Stomach (tissue), 9 donors: Measurements from ENCODE around the gene ANTXR2. TPM values are rescaled to one million over a fixed set of nuclear protein-coding genes. Genes with fewer than 3 reads are reported as not detected.

Experiments
- DNase-seq, 2 donors: peaks; one replicate each; pipeline versions ENCODE4 v3.0.0 to v3.0.0-alpha.2; 2013 to 2019
- H3K27ac ChIP-seq, 5 donors: fragments of 200-600 bp in 4 of 5; sonication (generic) in 4 of 5; one replicate each; pipeline ENCODE4 v1.5.1; 2013 to 2019; ENCODE audit warnings: mild to moderate bottlenecking in 1 of 5, moderate library complexity in 1 of 5
- H3K27me3 ChIP-seq, 3 donors: fragments of 200-600 bp; sonication (generic); one replicate each; pipeline ENCODE4 v1.5.1; 2017 to 2019; ENCODE audit warnings: mixed run types in 1 of 3
- H3K36me3 ChIP-seq, 4 donors: fragments of 200-600 bp; sonication (generic); 1 replicate in 3 of 4; 2 replicates in 1 of 4; pipeline ENCODE4 v1.5.1; 2016 to 2019
- H3K4me1 ChIP-seq, 4 donors: fragments of 200-600 bp; sonication (generic); one replicate each; pipeline ENCODE4 v1.5.1; 2016 to 2019
- H3K4me3 ChIP-seq, 4 donors: fragments of 200-600 bp; sonication (generic) in 3 of 4; one replicate each; pipeline ENCODE4 v1.5.1; 2016 to 2019; ENCODE audit warnings: mild to moderate bottlenecking in 1 of 4
- H3K9me3 ChIP-seq, 4 donors: fragments of 200-600 bp; sonication (generic); one replicate each; pipeline ENCODE4 v1.5.1; 2016 to 2019
- CTCF ChIP-seq, 7 experiments: fragments of 450-650 bp in 4 of 7; fragments of 200-600 bp in 3 of 7; sonication (generic) in 3 of 7; IDR thresholded peaks; one replicate each; pipeline ENCODE4 v1.5.1; 2016 to 2019; ENCODE audit warnings: antibody characterized with exemption in 7 of 7, control low read depth in 2 of 7, mild to moderate bottlenecking in 1 of 7
- EP300 ChIP-seq: sonication (generic); formaldehyde crosslinking; IDR thresholded peaks from one replicate; pipeline ENCODE4 v1.6.1; 2017; ENCODE audit warnings: antibody characterized with exemption
- POLR2A ChIP-seq, 4 donors: fragments of 450-650 bp; IDR thresholded peaks; one replicate each; pipeline ENCODE4 v1.6.1; 2016; ENCODE audit warnings: antibody characterized with exemption in 4 of 4, control low read depth in 2 of 4, mild to moderate bottlenecking in 1 of 4, moderate library complexity in 1 of 4
- POLR2AphosphoS5 ChIP-seq, 3 donors: sonication (generic); formaldehyde crosslinking; IDR thresholded peaks; one replicate each; pipeline ENCODE4 v1.6.1; 2016; ENCODE audit warnings: antibody characterized with exemption in 3 of 3
- whole genome bisulfite sequencing, 5 donors: extraction: QIAGEN DNeasy Blood & Tissue Kit in 3 of 5; methylation state at CpG; one replicate each; pipeline versions ENCODE4 v1.1.5 to v1.1.7; 2013 to 2018; 5-methylcytosine and 5-hydroxymethylcytosine counted together
- intact Hi-C: fragments of 100-400 bp; cut with DNase I; formaldehyde crosslinking; loops from one replicate; pipeline ENCODE4 v1.15.1; 2023; ENCODE audit warnings: low total_unique reads
- polyA plus RNA-seq, 3 donors: library from polyadenylated mRNA; stranded (reverse); fragments of 200-250 nt; gene quantifications; one replicate each; pipeline ENCODE4 v1.2.3, GENCODE V29; 2013
- total RNA-seq, 5 donors: library from RNA; depleted of rRNA; stranded (reverse); fragments of >200 nt; gene quantifications; one replicate each; pipeline versions ENCODE4 v1.1.0 to v1.2.3, GENCODE V29; 2014 to 2016
- donor health status: healthy with polysubstance abuse.
- donor health status: Bipolar disorder and iron deficiency.
- donor health status: healthy.

The ANTXR2 gene
- total and polyA plus RNA-seq, 8 donors: 8.3 to 116 (median 36.1) TPM

GRCh38 chr4:79862821-79863220 is 210.2 kb downstream of the ANTXR2 start:
- intact Hi-C loops: no loop called here
- no peak overlapping the region for H3K27ac ChIP-seq
- no peaks in the 10 kb centered on the region for H3K4me1 ChIP-seq
- no peaks in the 10 kb centered on the region for H3K36me3 ChIP-seq
- no peaks in the 10 kb centered on the region for H3K27me3 ChIP-seq
- H3K9me3 ChIP-seq: no peaks in the 10 kb centered on the region
- no peak for DNase-seq
- no peak overlapping the region for H3K4me3 ChIP-seq
- no peak for TF ChIP-seq EP300
- TF ChIP-seq POLR2AphosphoS5 (IDR thresholded peaks at IDR 0.05): no peak
- TF ChIP-seq POLR2A (IDR thresholded peaks at IDR 0.05): no peak
- TF ChIP-seq CTCF (IDR thresholded peaks at IDR 0.05): no peak
- 65 to 79% (median 76%) methylated on average over 3 of the region's 3 CpGs for WGBS, 5 donors

GRCh38 chr4:79857811-79858210 is 215.2 kb downstream of the ANTXR2 start:
- H3K9me3 ChIP-seq: no peaks in the 10 kb centered on the region
- H3K36me3 ChIP-seq: no peaks in the 10 kb centered on the region
- H3K27me3 ChIP-seq: no peaks in the 10 kb centered on the region
- no peak overlapping the region for H3K4me3 ChIP-seq
- 74 to 100% (median 75%) methylated on average over 1 of the region's 1 CpG for WGBS, 5 donors
- no peak overlapping the region for H3K27ac ChIP-seq
- H3K4me1 ChIP-seq: peaks cover 0 to 13% (median 6%) of the 10 kb centered on the region in 4 donors
- TF ChIP-seq POLR2A (IDR thresholded peaks at IDR 0.05) (no peak), EP300 (no peak), CTCF (IDR thresholded peaks at IDR 0.05) (no peak), POLR2AphosphoS5 (IDR thresholded peaks at IDR 0.05) (no peak)
- DNase-seq: no peak
- intact Hi-C loops: no loop called here

- TF ChIP-seq EP300 (no peak), POLR2A (IDR thresholded peaks at IDR 0.05) (no peak), POLR2AphosphoS5 (IDR thresholded peaks at IDR 0.05) (no peak), CTCF (IDR thresholded peaks at IDR 0.05) (no peak)
- no peak for DNase-seq
- Histone ChIP-seq H3K27ac (no peak overlapping the region), H3K36me3 (no peaks in the 10 kb centered on the region), H3K4me1 (peaks cover 0 to 13% (median 6%) of the 10 kb centered on the region in 4 donors), H3K4me3 (no peak overlapping the region), H3K27me3 (no peaks in the 10 kb centered on the region), H3K9me3 (no peaks in the 10 kb centered on the region)
- 70 to 82% (median 79%) methylated on average over 3 of the region's 3 CpGs for WGBS, 5 donors
- intact Hi-C loops: no loop called here
Measured at GRCh38 chr4:79856196-79856595, 216.8 kb downstream of the ANTXR2 start.

- H3K27ac ChIP-seq: peak overlapping the region in 1 of 5 donors; percentile 40
- H3K36me3 ChIP-seq: no peaks in the 10 kb centered on the region
- 12 to 19% (median 14%) methylated on average over 4 of the region's 4 CpGs for WGBS, 5 donors
- peak in 1 of 2 donors; percentile 34 for DNase-seq
- H3K27me3 ChIP-seq: no peaks in the 10 kb centered on the region
- no peak for TF ChIP-seq POLR2AphosphoS5 (IDR thresholded peaks at IDR 0.05)
- TF ChIP-seq POLR2A (IDR thresholded peaks at IDR 0.05): no peak
- no peak for TF ChIP-seq CTCF (IDR thresholded peaks at IDR 0.05)
- no peaks in the 10 kb centered on the region for H3K9me3 ChIP-seq
- H3K4me1 ChIP-seq: peaks cover 0 to 13% (median 6%) of the 10 kb centered on the region in 4 donors
- no peak overlapping the region for H3K4me3 ChIP-seq
- intact Hi-C loops: no loop called here
Measured at GRCh38 chr4:79854856-79855502, 218.1 kb downstream of the ANTXR2 start.
